ENCODE data around the gene NEURL3. TPM values are rescaled to one million over a fixed set of nuclear protein-coding genes. Genes with fewer than 3 reads are reported as not detected.

The NEURL3 gene
- total and polyA plus RNA-seq, 2 of the 8 experiments (the other 6 are each of a cell fraction or from before 2014, with no cell fraction given), result not detected

DNA sequence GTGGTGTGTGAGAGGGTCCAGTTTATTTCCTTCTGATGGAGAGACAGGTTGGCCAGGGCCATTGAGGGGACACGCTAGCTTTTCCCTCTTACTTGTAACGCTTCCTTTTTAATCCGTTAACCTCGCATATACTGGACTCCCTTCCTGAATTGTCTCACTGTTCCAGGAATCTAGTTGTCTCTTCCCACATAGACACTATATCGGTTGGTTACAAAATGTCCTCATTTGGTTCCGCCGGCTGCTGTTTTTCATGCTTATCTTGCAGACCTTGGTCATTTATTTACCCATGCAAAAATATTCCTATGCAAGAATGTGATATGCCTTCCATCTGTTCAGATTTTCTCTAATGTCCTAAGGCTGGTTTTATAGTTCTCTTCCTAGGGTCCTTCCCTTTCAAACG is 35.0 kb downstream of the NEURL3 start (continued):
- TF ChIP-seq, protein P1, sequence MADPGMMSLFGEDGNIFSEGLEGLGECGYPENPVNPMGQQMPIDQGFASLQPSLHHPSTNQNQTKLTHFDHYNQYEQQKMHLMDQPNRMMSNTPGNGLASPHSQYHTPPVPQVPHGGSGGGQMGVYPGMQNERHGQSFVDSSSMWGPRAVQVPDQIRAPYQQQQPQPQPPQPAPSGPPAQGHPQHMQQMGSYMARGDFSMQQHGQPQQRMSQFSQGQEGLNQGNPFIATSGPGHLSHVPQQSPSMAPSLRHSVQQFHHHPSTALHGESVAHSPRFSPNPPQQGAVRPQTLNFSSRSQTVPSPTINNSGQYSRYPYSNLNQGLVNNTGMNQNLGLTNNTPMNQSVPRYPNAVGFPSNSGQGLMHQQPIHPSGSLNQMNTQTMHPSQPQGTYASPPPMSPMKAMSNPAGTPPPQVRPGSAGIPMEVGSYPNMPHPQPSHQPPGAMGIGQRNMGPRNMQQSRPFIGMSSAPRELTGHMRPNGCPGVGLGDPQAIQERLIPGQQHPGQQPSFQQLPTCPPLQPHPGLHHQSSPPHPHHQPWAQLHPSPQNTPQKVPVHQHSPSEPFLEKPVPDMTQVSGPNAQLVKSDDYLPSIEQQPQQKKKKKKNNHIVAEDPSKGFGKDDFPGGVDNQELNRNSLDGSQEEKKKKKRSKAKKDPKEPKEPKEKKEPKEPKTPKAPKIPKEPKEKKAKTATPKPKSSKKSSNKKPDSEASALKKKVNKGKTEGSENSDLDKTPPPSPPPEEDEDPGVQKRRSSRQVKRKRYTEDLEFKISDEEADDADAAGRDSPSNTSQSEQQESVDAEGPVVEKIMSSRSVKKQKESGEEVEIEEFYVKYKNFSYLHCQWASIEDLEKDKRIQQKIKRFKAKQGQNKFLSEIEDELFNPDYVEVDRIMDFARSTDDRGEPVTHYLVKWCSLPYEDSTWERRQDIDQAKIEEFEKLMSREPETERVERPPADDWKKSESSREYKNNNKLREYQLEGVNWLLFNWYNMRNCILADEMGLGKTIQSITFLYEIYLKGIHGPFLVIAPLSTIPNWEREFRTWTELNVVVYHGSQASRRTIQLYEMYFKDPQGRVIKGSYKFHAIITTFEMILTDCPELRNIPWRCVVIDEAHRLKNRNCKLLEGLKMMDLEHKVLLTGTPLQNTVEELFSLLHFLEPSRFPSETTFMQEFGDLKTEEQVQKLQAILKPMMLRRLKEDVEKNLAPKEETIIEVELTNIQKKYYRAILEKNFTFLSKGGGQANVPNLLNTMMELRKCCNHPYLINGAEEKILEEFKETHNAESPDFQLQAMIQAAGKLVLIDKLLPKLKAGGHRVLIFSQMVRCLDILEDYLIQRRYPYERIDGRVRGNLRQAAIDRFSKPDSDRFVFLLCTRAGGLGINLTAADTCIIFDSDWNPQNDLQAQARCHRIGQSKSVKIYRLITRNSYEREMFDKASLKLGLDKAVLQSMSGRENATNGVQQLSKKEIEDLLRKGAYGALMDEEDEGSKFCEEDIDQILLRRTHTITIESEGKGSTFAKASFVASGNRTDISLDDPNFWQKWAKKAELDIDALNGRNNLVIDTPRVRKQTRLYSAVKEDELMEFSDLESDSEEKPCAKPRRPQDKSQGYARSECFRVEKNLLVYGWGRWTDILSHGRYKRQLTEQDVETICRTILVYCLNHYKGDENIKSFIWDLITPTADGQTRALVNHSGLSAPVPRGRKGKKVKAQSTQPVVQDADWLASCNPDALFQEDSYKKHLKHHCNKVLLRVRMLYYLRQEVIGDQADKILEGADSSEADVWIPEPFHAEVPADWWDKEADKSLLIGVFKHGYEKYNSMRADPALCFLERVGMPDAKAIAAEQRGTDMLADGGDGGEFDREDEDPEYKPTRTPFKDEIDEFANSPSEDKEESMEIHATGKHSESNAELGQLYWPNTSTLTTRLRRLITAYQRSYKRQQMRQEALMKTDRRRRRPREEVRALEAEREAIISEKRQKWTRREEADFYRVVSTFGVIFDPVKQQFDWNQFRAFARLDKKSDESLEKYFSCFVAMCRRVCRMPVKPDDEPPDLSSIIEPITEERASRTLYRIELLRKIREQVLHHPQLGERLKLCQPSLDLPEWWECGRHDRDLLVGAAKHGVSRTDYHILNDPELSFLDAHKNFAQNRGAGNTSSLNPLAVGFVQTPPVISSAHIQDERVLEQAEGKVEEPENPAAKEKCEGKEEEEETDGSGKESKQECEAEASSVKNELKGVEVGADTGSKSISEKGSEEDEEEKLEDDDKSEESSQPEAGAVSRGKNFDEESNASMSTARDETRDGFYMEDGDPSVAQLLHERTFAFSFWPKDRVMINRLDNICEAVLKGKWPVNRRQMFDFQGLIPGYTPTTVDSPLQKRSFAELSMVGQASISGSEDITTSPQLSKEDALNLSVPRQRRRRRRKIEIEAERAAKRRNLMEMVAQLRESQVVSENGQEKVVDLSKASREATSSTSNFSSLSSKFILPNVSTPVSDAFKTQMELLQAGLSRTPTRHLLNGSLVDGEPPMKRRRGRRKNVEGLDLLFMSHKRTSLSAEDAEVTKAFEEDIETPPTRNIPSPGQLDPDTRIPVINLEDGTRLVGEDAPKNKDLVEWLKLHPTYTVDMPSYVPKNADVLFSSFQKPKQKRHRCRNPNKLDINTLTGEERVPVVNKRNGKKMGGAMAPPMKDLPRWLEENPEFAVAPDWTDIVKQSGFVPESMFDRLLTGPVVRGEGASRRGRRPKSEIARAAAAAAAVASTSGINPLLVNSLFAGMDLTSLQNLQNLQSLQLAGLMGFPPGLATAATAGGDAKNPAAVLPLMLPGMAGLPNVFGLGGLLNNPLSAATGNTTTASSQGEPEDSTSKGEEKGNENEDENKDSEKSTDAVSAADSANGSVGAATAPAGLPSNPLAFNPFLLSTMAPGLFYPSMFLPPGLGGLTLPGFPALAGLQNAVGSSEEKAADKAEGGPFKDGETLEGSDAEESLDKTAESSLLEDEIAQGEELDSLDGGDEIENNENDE (IDR thresholded peaks at IDR 0.05; ENCODE audit: insufficient replicate concordance, low read length), result no peak
- no peak for TF ChIP-seq TBP (IDR thresholded peaks at IDR 0.05; ENCODE audit: low read depth, low read length)
- no peak for TF ChIP-seq NRF1 (IDR thresholded peaks at IDR 0.05; ENCODE audit: low read depth, low read length)
- TF ChIP-seq RFX5 (IDR thresholded peaks at IDR 0.05; ENCODE audit: borderline replicate concordance, low read depth, low read length), result no peak
- TF ChIP-seq MAFK (IDR thresholded peaks at IDR 0.05; ENCODE audit: low read depth, low read length), result no peak
- no peak for TF ChIP-seq CHD1 (IDR thresholded peaks at IDR 0.05; ENCODE audit: low read depth, low read length)

All from H1 (cell line).